DOHH2 (cell line): Measurements from ENCODE around the gene UBAC2.

Experiments used
- CTCF ChIP-seq: fragments of 200-600 bp; sonication (generic); IDR thresholded peaks from one replicate; pipeline ENCODE4 v1.5.1; 2014; ENCODE audit warnings: antibody characterized with exemption, mild to moderate bottlenecking, low read depth, low read length; ENCODE audit not compliant: poor library complexity, severe bottlenecking
- EZH2phosphoT487 ChIP-seq: fragments of 200-600 bp; sonication (generic); IDR thresholded peaks from 2 replicates; pipeline ENCODE4 v1.6.1; 2017; ENCODE audit warnings: borderline replicate concordance, mild to moderate bottlenecking, antibody characterized with exemption, low read length, moderate library complexity, mixed read lengths

- no peak for TF ChIP-seq CTCF
- TF ChIP-seq EZH2phosphoT487, result no peak
Observed at GRCh38 chr13:99327126-99327525, 126.5 kb downstream of the UBAC2 start.
